ENCODE results near the gene C19orf47.

Gene C19orf47

GRCh38 chr19:40348125-40348913, at the start of gene C19orf47, which contains the start of gene PLD3:
C19orf47 (minus strand) TSS chr19:40348397; CDS start chr19:40341857, 6,540 bp downstream.
PLD3 (plus strand) TSS chr19:40348695; CDS start chr19:40366484, 17,789 bp downstream.
- peak; percentile 99 for DNase-seq (ENCODE audit: extremely low read depth in 1 of 2, low read depth in 1 of 2)

- DNase-seq (ENCODE audit: extremely low read depth in 1 of 2, low read depth in 1 of 2): no peak
Measured at GRCh38 chr19:40397568-40397906, 49.3 kb upstream of the C19orf47 start.

- no peak for DNase-seq (ENCODE audit: extremely low read depth in 1 of 2, low read depth in 1 of 2)
Measured at GRCh38 chr19:40396886-40397567, 48.8 kb upstream of the C19orf47 start.

- DNase-seq (ENCODE audit: extremely low read depth in 1 of 2, low read depth in 1 of 2): no peak
Measured at GRCh38 chr19:40395956-40396355, 47.8 kb upstream of the C19orf47 start.

- no peak for DNase-seq (ENCODE audit: extremely low read depth in 1 of 2, low read depth in 1 of 2)
Measured at GRCh38 chr19:40394816-40395210, 46.6 kb upstream of the C19orf47 start.

GRCh38 chr19:40393894-40394815, 46.0 kb upstream of the C19orf47 start:
- no peak for DNase-seq (ENCODE audit: extremely low read depth in 1 of 2, low read depth in 1 of 2)

- DNase-seq (ENCODE audit: extremely low read depth in 1 of 2, low read depth in 1 of 2): no peak
Measured at GRCh38 chr19:40392894-40393517, 44.8 kb upstream of the C19orf47 start.

- DNase-seq (ENCODE audit: extremely low read depth in 1 of 2, low read depth in 1 of 2): no peak
Measured at GRCh38 chr19:40392123-40392522, 43.9 kb upstream of the C19orf47 start.

GRCh38 chr19:40390084-40390742, 42.0 kb upstream of the C19orf47 start, which contains the start of gene HIPK4:
HIPK4 (minus strand) TSS chr19:40390181; CDS start chr19:40389902, 279 bp downstream.
- DNase-seq (ENCODE audit: extremely low read depth in 1 of 2, low read depth in 1 of 2): no peak

- no peak for DNase-seq (ENCODE audit: extremely low read depth in 1 of 2, low read depth in 1 of 2)
Measured at GRCh38 chr19:40389404-40390083, 41.3 kb upstream of the C19orf47 start.

- DNase-seq (ENCODE audit: extremely low read depth in 1 of 2, low read depth in 1 of 2): no peak
Measured at GRCh38 chr19:40388481-40388880, 40.3 kb upstream of the C19orf47 start.

- no peak for DNase-seq (ENCODE audit: extremely low read depth in 1 of 2, low read depth in 1 of 2)
Measured at GRCh38 chr19:40387155-40387554, 39.0 kb upstream of the C19orf47 start.

- no peak for DNase-seq (ENCODE audit: extremely low read depth in 1 of 2, low read depth in 1 of 2)
Measured at GRCh38 chr19:40383668-40384248, 35.6 kb upstream of the C19orf47 start.

- DNase-seq (ENCODE audit: extremely low read depth in 1 of 2, low read depth in 1 of 2): no peak
Measured at GRCh38 chr19:40381321-40381720, 33.1 kb upstream of the C19orf47 start.

- no peak for DNase-seq (ENCODE audit: extremely low read depth in 1 of 2, low read depth in 1 of 2)
Measured at GRCh38 chr19:40380199-40381037, 32.2 kb upstream of the C19orf47 start.

- no peak for DNase-seq (ENCODE audit: extremely low read depth in 1 of 2, low read depth in 1 of 2)
Measured at GRCh38 chr19:40379446-40380198, 31.4 kb upstream of the C19orf47 start.

- DNase-seq (ENCODE audit: extremely low read depth in 1 of 2, low read depth in 1 of 2): no peak
Measured at GRCh38 chr19:40378509-40378908, 30.3 kb upstream of the C19orf47 start.
